Measurements from ENCODE around the gene ZNF672. TPM values are rescaled to one million over a fixed set of nuclear protein-coding genes. Genes with fewer than 3 reads are reported as not detected.

Gene ZNF672
- total and polyA plus RNA-seq, 2 of the 13 experiments (the other 11 are each of a cell fraction or from before 2014, with no cell fraction given) = 17.2 to 22.9 TPM

- no peak for TF ChIP-seq ZNF142 (CRISPR knock-in tag; IDR thresholded peaks at IDR 0.05)
- TF ChIP-seq AHR (CRISPR knock-in tag; IDR thresholded peaks at IDR 0.05) = no peak
- TF ChIP-seq RXRB (CRISPR knock-in tag; IDR thresholded peaks at IDR 0.05; ENCODE audit: borderline replicate concordance) = 0 out of 2 replicates have a peak, but pooled peaks have one; percentile 34
- no peak for TF ChIP-seq RARG (CRISPR knock-in tag; IDR thresholded peaks at IDR 0.05; ENCODE audit: low read depth)
- TF ChIP-seq BRF2 (CRISPR knock-in tag; IDR thresholded peaks at IDR 0.05) = no peak; the same call in 1 of the 2 replicates
- TF ChIP-seq TRIM24 (CRISPR knock-in tag; IDR thresholded peaks at IDR 0.05) = no peak
- TF ChIP-seq MAZ (IDR thresholded peaks at IDR 0.05; ENCODE audit: borderline replicate concordance, low read depth, low read length) = no peak
- TF ChIP-seq MAZ (CRISPR knock-in tag; IDR thresholded peaks at IDR 0.05; ENCODE audit: low read depth) = 0 out of 2 replicates have a peak, but pooled peaks have one; percentile 9
- no peak for TF ChIP-seq ARNT (IDR thresholded peaks at IDR 0.05)
- TF ChIP-seq SMARCC2 (IDR thresholded peaks at IDR 0.05) = no peak
- TF ChIP-seq MTF1 (CRISPR knock-in tag; IDR thresholded peaks at IDR 0.05) = no peak
- no peak; the same call in 1 of the 2 replicates for TF ChIP-seq PITX1 (CRISPR knock-in tag; IDR thresholded peaks at IDR 0.05)
- TF ChIP-seq ZNF75D (CRISPR knock-in tag; IDR thresholded peaks at IDR 0.05; ENCODE audit: borderline replicate concordance) = no peak
- TF ChIP-seq NCOR1 (IDR thresholded peaks at IDR 0.05; ENCODE audit: borderline replicate concordance, low read length) = no peak
- TF ChIP-seq TOPORS (CRISPR knock-in tag; IDR thresholded peaks at IDR 0.05) = no peak
- peak; percentile 51 for TF ChIP-seq PATZ1 (CRISPR knock-in tag; IDR thresholded peaks at IDR 0.05)
- no peak for TF ChIP-seq SOX5 (CRISPR knock-in tag; IDR thresholded peaks at IDR 0.05; ENCODE audit: borderline replicate concordance)
- 0 out of 2 replicates have a peak, but pooled peaks have one; percentile 79 for TF ChIP-seq FOXO4 (CRISPR knock-in tag; conservative IDR thresholded peaks at IDR 0.05)
- no peak for TF ChIP-seq ATF1 (CRISPR knock-in tag; IDR thresholded peaks at IDR 0.05)
- TF ChIP-seq KLF13 (CRISPR knock-in tag; IDR thresholded peaks at IDR 0.05) = no peak
- TF ChIP-seq SMAD9 (CRISPR knock-in tag; IDR thresholded peaks at IDR 0.05) = no peak
Measured at GRCh38 chr1:248872752-248873408, 34.9 kb downstream of the ZNF672 start (continued).

Measured in HepG2 (cell line).